Stimulated activated CD8-positive, alpha-beta memory T cell treated with anti-CD3 and anti-CD28 coated beads, Interleukin-15, amount 100 ng/mL, for 48 hours (primary cell): ENCODE results near the gene WNT3.
"Not testable (repeated sequence)": the region's sequence is repeated elsewhere in the genome, so short reads cannot be mapped to it uniquely, and the experiment has no call there.

Source experiments
- DNase-seq, 2 donors: peaks; one replicate each; pipeline ENCODE4 v3.0.0-alpha.2; 2020; ENCODE audit warnings: low read depth in 2 of 2

Gene WNT3

DNA sequence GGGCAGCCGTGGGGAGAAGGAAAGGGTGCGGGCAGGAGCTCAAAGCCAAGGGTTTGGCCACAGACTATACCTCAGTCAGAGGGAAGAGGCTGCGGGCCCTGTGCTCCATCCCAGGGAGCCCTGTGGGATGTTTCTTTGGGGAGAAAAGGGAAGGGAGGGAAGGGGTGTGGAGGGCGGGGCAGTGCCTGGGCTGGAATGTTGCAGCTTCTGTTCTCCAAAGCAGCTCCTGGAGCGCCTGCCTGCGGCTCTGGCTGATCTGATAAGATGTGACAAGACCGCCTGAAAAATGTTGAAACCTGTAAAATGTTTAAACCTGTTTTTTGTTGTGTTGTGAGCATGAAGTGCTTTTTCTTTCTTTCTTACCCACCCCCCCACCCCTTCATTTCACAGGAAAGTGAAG is 32.8 kb downstream of the WNT3 start:
- no peak for DNase-seq

- no peak for DNase-seq
Measured at GRCh38 chr17:46783031-46783593, 35.4 kb downstream of the WNT3 start.

- no peak for DNase-seq
Measured at GRCh38 chr17:46782250-46782953, 36.1 kb downstream of the WNT3 start.

DNA sequence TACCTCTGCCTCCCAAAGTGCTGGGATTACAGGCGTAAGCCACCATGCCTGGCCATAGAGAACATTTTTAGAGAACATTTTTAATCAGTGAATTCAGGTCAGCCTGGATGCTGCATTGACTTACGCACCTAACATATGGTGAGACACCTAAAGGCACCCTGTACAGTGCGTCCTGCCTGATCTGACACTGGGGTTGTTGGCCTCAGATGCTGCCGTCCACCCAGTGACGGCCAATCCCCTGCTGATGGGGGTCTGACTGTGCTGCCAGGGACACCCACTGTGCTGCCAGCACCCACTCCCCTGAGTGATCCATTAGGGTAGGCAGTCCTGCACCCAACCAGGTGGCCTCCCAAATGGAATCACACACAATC is 38.5 kb downstream of the WNT3 start:
- no peak for DNase-seq

DNA sequence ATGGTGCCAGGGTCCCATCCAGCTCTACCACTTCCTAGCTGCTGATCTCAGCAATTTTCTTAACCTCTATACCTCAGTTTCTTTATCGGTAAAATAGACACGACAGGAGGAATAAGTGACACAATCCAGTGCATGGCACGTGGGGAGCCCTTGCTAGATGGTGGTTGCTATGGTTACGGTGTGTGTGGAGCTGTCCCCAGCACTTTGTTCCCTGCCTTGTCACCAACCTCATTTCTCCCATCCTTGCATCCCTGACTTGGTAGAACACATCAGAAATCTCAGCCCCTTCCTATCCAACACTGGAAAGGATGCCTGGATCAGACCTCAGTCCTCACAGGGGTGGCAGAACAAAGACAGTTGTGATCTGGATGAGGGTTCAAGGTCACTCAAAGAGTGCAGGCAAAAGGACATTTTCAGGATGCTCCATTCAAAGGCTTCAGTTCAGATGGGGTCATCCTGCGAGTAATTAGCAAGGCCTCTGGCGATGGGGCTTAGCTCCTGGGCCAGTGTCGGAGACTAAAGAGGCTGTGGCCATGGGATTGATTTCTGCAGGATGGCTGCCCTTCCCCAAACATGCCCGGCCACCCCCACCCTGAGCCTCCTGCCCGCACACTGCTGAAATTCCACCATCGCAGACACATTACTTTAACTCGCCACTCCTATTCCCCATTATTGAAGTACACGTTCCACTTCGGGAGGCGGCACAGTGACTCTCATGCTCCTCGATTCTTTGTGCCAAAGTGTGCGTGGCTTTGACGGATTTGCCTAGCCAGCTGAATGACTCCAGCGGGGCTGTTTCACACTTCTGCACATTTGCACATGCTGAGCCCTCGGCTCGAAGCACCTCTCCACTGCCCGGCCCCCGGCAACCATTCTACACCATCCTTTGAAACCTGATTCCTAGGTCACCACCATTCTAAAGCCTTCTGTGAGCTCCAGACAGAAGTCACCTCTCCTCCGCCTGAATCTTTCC is 40.3 kb downstream of the WNT3 start:
- DNase-seq: no peak

- DNase-seq: no peak
Measured at GRCh38 chr17:46776298-46777005, 42.0 kb downstream of the WNT3 start.

- DNase-seq: no peak
Measured at GRCh38 chr17:46774108-46774737, 44.3 kb downstream of the WNT3 start.

- DNase-seq: no peak
Measured at GRCh38 chr17:46773676-46774075, 44.8 kb downstream of the WNT3 start.

DNA sequence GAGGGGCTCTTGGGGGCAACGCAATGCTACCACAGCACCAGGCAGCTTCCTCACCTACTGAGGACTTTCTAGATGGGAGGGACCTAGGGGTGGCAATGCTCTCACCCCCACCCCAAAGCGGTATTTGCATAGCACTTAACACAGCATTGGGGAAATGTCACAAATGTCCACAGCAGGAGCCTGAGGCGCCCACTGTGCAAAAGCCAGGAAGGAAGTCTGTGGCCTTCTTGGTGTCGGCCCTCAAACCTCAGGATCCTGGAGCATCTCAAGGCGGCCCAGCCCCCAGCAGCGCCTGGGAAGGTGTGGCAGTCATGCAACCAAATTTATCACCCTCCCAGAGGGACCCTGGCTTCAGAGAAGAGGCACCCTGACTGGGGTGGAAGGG is 45.3 kb downstream of the WNT3 start:
- no peak for DNase-seq

GRCh38 chr17:46772475-46773220 is 45.8 kb downstream of the WNT3 start:
- no peak for DNase-seq

DNA sequence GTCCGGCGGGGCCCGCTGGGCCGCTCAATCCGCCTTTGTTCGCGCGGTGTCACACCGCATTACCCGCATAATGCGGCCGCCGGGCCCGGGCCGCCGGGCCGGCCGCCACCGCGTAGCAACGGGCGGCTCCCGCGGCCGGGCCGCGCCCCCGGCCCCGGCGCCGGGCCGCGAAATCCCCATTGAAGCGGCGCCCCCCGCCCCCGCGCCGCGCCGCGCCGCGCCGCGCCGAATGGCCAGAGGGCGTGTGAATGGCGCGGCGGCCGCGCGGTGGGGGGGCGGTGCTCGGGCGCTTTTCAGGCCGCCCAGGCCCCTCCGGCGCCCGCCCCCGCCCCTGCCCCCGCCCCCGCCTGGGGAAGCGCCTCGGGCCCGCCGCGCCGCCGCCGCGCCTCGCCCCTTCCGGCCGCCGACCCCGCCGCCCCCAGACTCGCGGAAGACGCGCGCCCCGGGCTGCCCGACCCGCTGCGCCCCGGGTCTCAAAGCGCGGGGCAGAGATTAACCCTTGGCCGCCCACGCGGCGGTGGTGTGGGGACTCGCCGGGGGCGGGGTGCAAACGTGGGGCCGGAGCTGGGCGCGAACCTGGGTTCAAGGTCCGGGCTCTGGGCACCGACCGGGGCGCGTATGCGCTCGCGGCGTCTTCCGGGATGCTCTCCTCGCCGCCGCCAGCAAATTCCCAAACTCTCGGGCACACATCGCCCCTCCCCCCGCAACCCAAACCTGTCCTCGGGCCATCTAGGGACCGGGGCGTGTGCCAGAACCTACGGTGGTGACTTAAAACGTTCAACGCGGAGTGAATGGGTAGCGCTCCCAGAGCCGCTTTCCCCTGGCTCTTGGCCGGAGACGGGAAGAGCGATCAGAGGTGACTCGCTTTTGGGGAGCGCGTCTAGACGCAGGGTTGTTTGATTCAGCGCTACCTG is 46.7 kb downstream of the WNT3 start:
- DNase-seq: no peak

DNA sequence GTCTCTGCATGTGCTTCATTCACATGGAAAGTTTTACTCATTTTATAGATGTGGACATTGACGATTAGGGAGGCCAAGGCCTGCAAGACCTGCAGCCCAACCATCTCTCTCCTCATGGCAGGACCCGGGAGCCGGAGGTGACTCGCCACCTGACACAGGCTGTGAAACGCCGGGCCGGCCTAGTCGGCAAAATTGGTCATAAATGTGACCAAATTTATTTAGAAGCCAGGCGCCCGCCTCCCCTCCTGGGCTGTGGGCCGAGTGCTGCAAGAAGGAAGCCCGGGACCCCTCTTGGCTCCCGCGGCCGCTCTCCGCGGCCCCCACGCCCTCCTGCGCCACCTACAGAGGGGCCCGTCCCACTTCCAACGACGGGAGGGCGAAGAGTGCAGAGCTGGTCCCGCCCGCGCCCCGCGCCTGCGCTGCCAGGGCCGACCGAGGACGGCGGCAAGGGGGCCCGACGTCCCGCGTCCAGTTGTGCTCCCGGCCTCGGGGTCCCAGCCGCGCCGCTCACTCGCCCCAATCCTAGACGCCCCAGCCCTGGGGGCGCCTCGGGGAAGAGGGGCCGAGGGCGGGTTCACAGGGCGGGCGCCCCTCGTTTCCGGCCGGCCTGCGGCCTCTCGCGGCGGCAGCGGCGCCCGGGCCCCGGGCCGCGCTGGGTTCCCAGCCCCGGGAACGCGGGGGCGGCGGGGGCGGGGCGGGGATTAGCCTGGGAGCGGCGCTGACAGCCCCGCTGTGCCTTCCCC is 47.5 kb downstream of the WNT3 start:
- no peak for DNase-seq

GRCh38 chr17:46770439-46770817 is 48.1 kb downstream of the WNT3 start:
- no peak for DNase-seq

DNA sequence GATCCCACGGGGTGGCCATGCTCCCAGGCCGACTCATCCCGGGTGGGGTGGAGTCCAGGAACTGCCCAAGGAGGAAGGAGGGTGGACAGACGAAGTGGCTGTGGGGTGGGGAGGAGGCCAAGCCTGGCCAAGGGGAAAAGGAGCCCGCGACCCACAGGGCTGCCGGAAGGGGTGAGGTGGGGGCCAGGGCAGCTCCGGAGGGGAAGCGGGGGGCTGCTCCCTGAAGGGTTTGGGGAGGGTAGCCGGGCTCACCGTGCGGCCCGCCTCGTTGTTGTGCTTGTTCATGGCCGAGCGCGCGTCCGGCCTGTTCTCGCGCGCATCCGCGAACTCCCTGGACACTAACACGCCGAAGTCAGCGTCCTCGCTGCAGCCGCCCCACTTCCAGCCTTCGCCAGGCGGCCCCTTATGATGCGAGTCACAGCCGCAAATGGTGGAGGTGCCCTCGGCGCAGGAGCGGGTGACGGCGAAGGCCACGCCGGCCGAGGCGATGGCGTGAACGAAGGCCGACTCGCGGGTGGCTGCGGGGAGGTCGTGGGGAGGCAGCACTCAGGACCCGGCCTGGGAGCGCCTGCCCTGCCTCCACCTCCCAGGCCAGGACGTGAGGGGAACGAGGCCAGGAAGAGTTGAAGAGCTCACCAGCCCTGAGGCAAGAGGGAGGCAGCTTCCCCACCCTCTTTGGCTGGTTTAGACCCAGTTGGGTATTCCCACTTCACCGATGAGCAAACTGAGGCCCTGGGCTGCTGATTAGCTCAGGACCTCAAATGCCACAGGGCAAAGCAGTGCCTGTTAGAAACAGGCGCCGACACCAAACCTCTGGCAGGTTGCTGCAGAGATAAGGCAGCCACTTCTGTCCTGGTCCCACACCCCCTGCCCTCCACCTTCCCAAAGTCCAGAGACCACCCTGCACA is 48.7 kb downstream of the WNT3 start:
- DNase-seq: no peak

GRCh38 chr17:46768896-46769295 is 49.6 kb downstream of the WNT3 start:
- not testable (repeated sequence) for DNase-seq

DNA sequence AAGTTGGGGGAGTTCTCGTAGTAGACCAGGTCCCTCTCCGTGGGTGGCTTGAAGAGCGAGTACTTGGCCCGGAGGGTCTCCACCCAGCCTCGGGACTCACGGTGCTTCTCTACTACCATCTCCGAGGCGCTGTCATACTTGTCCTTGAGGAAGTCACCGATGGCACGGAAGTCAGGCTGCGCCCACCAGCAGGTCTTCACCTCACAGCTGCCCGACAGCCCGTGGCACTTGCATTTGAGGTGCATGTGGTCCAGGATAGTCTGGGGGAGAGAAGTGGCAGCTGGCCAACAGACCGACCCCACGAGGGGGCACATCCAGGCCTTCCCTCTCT is 50.0 kb downstream of the WNT3 start:
- no peak for DNase-seq

- DNase-seq: no peak
Measured at GRCh38 chr17:46766493-46767491, 51.7 kb downstream of the WNT3 start.
